AG09309 (cell line): ENCODE data around the gene KRT222.

Experiments
- DNase-seq: peaks from one replicate; pipeline ENCODE4 v3.0.0-alpha.2; 2010; ENCODE audit warnings: low read depth
- H3K4me3 ChIP-seq: 2 replicates; pipeline ENCODE4 v1.5.1; 2011; ENCODE audit warnings: mild to moderate bottlenecking, low read depth, low read length, moderate library complexity; ENCODE audit not compliant: control insufficient read depth
- CTCF ChIP-seq: IDR thresholded peaks from 2 replicates; pipeline ENCODE4 v1.5.1; 2011; ENCODE audit warnings: mild to moderate bottlenecking, low read depth, low read length, inconsistent platforms; ENCODE audit not compliant: insufficient read depth, control insufficient read depth; ENCODE audit errors: missing control alignments

KRT222 gene

GRCh38 chr17:40664582-40665333, at the start of gene KRT222:
KRT222 (minus strand) TSS chr17:40665177; CDS start chr17:40665099, 78 bp downstream.
- no peak for DNase-seq
- no peak for TF ChIP-seq CTCF
- no peak within 1 kb of the TSS for H3K4me3 ChIP-seq

- peak; percentile 7 for TF ChIP-seq CTCF
- no peak for DNase-seq
Observed at GRCh38 chr17:40714473-40714872, 49.5 kb upstream of the KRT222 start.

GRCh38 chr17:40707745-40708144, 42.8 kb upstream of the KRT222 start:
- H3K4me3 ChIP-seq, result no peak overlapping the region
- TF ChIP-seq CTCF, result no peak
- no peak for DNase-seq

More at GRCh38 chr17:40714473-40714872, 49.5 kb upstream of the KRT222 start:
- H3K4me3 ChIP-seq, result no peak overlapping the region

GRCh38 chr17:40705584-40705983, 40.6 kb upstream of the KRT222 start:
- DNase-seq, result no peak
- TF ChIP-seq CTCF, result no peak
- H3K4me3 ChIP-seq, result no peak overlapping the region

GRCh38 chr17:40703652-40704051, 38.7 kb upstream of the KRT222 start, which contains the start of gene KRT24:
KRT24 (minus strand) TSS chr17:40703752; CDS start chr17:40703693, 59 bp downstream.
- no peak for TF ChIP-seq CTCF
- DNase-seq, result no peak
- no peak within 1 kb of the TSS for H3K4me3 ChIP-seq

GRCh38 chr17:40702271-40702670, 37.3 kb upstream of the KRT222 start:
- no peak for TF ChIP-seq CTCF
- DNase-seq, result no peak

More at GRCh38 chr17:40702271-40702670, 37.3 kb upstream of the KRT222 start:
- H3K4me3 ChIP-seq, result no peak overlapping the region
